IMR-90 (cell line): ENCODE measurements around the gene HIPK3.

Experiments used
- CTCF ChIP-seq: conservative IDR thresholded peaks from 2 replicates; pipeline ENCODE4 v1.5.1; 2012; ENCODE audit warnings: mild to moderate bottlenecking, low read depth, low read length, improper control_type of control experiment
- MAZ ChIP-seq: IDR thresholded peaks from 2 replicates; pipeline ENCODE4 v1.6.1; 2012; ENCODE audit warnings: low read depth, mild to moderate bottlenecking, low read length, improper control_type of control experiment, moderate library complexity, borderline replicate concordance
- RCOR1 ChIP-seq: IDR thresholded peaks from 2 replicates; pipeline ENCODE4 v1.6.1; 2012; ENCODE audit warnings: mild to moderate bottlenecking, low read length, improper control_type of control experiment; ENCODE audit not compliant: insufficient replicate concordance
- RFX5 ChIP-seq: IDR thresholded peaks from 2 replicates; pipeline ENCODE4 v1.8.0; 2012; ENCODE audit warnings: low read depth, mild to moderate bottlenecking, low read length, moderate library complexity

GRCh38 chr11:33225371-33225770 is 31.8 kb upstream of the HIPK3 start:
- TF ChIP-seq MAZ, result no peak
- no peak for TF ChIP-seq CTCF
- no peak for TF ChIP-seq RFX5
- TF ChIP-seq RCOR1, result no peak
